Posterior cingulate gyrus (tissue), 11 donors: ENCODE results near the gene RINL.
"Not testable (repeated sequence)": the region's sequence is repeated elsewhere in the genome, so short reads cannot be mapped to it uniquely, and the experiment has no call there.

Source experiments
- DNase-seq, 10 donors: peaks; one replicate each; pipeline versions ENCODE4 v3.0.0 to v3.0.0-alpha.2; 2020 to 2021; ENCODE audit warnings: mixed read lengths in 3 of 10
- intact Hi-C: fragments of 100-400 bp; cut with DNase I; formaldehyde crosslinking; loops from one replicate; pipeline ENCODE4 v1.15.1; 2023

The RINL gene

GRCh38 chr19:38905620-38906019 is 27.5 kb upstream of the RINL start:
- intact Hi-C loops, result no loop called here
- DNase-seq, result peak in 1 of 10 donors; percentile 75

- no peak for DNase-seq
- intact Hi-C loops, result no loop called here
These were observed 26.8 kb upstream of the RINL start for GRCh38 chr19:38904581-38905539.

GRCh38 chr19:38901683-38902082 is 23.6 kb upstream of the RINL start:
- DNase-seq, result no peak
- intact Hi-C loops, result no loop called here

- intact Hi-C loops, result no loop called here
- DNase-seq, result no peak
These were observed 22.7 kb upstream of the RINL start for GRCh38 chr19:38900743-38901190.

GRCh38 chr19:38900202-38900629 is 22.1 kb upstream of the RINL start:
- intact Hi-C loops, result no loop called here
- no peak for DNase-seq

- intact Hi-C loops, result loop anchor here (1.0 to 2.0 kb wide), 2 partner anchors 31 to 47 kb away; partner anchors contain the start of genes MRPS12 and SARS2
These were observed 21.5 kb upstream of the RINL start, which contains the start of the genes NFKBIB and SIRT2 for GRCh38 chr19:38899447-38900201. NFKBIB (plus strand) TSS chr19:38899969; CDS start chr19:38900033, 64 bp downstream. SIRT2 (minus strand) TSS chr19:38899618; CDS start chr19:38899521, 97 bp downstream.

GRCh38 chr19:38898788-38899446 is 20.8 kb upstream of the RINL start:
- intact Hi-C loops, result loop anchor here (1.0 to 2.0 kb wide), 2 partner anchors 32 to 47 kb away; partner anchors contain the start of genes MRPS12 and SARS2

More at GRCh38 chr19:38899447-38900201, 21.5 kb upstream of the RINL start, which contains the start of the genes NFKBIB and SIRT2:
- peak; percentile 99 to 100 (median 100) for DNase-seq

GRCh38 chr19:38894968-38895367 is 16.9 kb upstream of the RINL start:
- intact Hi-C loops, result no loop called here
- DNase-seq, result no peak

More at GRCh38 chr19:38898788-38899446, 20.8 kb upstream of the RINL start:
- no peak for DNase-seq

- intact Hi-C loops, result no loop called here
- peak in 1 of 10 donors; percentile 58 for DNase-seq
These were observed 15.3 kb upstream of the RINL start for GRCh38 chr19:38893341-38893771.

GRCh38 chr19:38892841-38893240 is 14.8 kb upstream of the RINL start:
- DNase-seq, result peak in 1 of 10 donors; percentile 8
- intact Hi-C loops, result no loop called here

GRCh38 chr19:38891771-38892170 is 13.7 kb upstream of the RINL start:
- intact Hi-C loops, result no loop called here
- peak in 8 of 10 donors; percentile 22 to 92 (median 50) for DNase-seq

- intact Hi-C loops, result no loop called here
- DNase-seq, result peak in 1 of 10 donors; percentile 35
These were observed 12.6 kb upstream of the RINL start for GRCh38 chr19:38890686-38891085.

GRCh38 chr19:38889803-38890202 is 11.7 kb upstream of the RINL start:
- peak in 1 of 10 donors; percentile 20 for DNase-seq
- intact Hi-C loops, result no loop called here

GRCh38 chr19:38888876-38889275 is 10.8 kb upstream of the RINL start:
- intact Hi-C loops, result no loop called here
- peak in 8 of 10 donors; percentile 20 to 94 (median 54) for DNase-seq

- intact Hi-C loops, DNase-seq: not testable (repeated sequence)
These were observed 6.6 kb upstream of the RINL start for GRCh38 chr19:38884691-38885090.

GRCh38 chr19:38883286-38883685 is 5.2 kb upstream of the RINL start:
- intact Hi-C loops, result no loop called here

GRCh38 chr19:38880882-38881609 is 3.0 kb upstream of the RINL start:
- DNase-seq, result peak in 2 of 10 donors; percentile 42 to 70
- intact Hi-C loops, result no loop called here

More at GRCh38 chr19:38883286-38883685, 5.2 kb upstream of the RINL start:
- DNase-seq, result no peak

- intact Hi-C loops, result no loop called here
- peak in 2 of 10 donors; percentile 61 to 70 for DNase-seq
These were observed 2.2 kb upstream of the RINL start for GRCh38 chr19:38880076-38880881.
